Activated CD4-positive, alpha-beta memory T cell treated with anti-CD3 and anti-CD28 coated beads, Interleukin-2, amount 10 ng/mL, durations not matched to agents 7 days and 5 days (primary cell): Measurements from ENCODE around the gene LGALS3BP. TPM values are rescaled to one million over a fixed set of nuclear protein-coding genes. Genes with fewer than 3 reads are reported as not detected.

Source experiments
- CTCF ChIA-PET: fragments of 350-600 bp; sonication (Branson Sonifier 250); formaldehyde crosslinking; loops from one replicate; lab custom pipeline; 2021; ENCODE audit warnings: antibody characterized with exemption, inconsistent platforms; lab: Charles Lee
- POLR2A ChIA-PET: fragments of 350-600 bp; sonication (Branson Sonifier 250); formaldehyde crosslinking; loops from one replicate; lab custom pipeline; 2021; ENCODE audit warnings: antibody characterized with exemption; lab: Charles Lee
- DNase-seq: peaks from one replicate; pipeline ENCODE4 v3.0.0-alpha.2; 2020
- H3K27ac Mint-ChIP-seq: one replicate; pipeline ENCODE4 v1.8.0; 2021; ENCODE audit warnings: mild to moderate bottlenecking, mixed read lengths
- H3K27me3 Mint-ChIP-seq: one replicate; pipeline ENCODE4 v1.8.0; 2021; ENCODE audit warnings: mixed read lengths
- H3K36me3 Mint-ChIP-seq: one replicate; pipeline ENCODE4 v1.8.0; 2021; ENCODE audit warnings: low read depth, mixed read lengths
- H3K4me1 Mint-ChIP-seq: one replicate; pipeline ENCODE4 v1.8.0; 2021; ENCODE audit warnings: mixed read lengths
- H3K4me3 Mint-ChIP-seq: one replicate; pipeline ENCODE4 v1.8.0; 2021; ENCODE audit warnings: mild to moderate bottlenecking, mixed read lengths
- H3K9me3 Mint-ChIP-seq: one replicate; pipeline ENCODE4 v1.8.0; 2021; ENCODE audit warnings: mixed read lengths
- total RNA-seq, 2 experiments: library from RNA; stranded (reverse); gene quantifications; one replicate each; pipeline ENCODE4 v1.2.3, GENCODE V29; 2021

LGALS3BP gene
- total RNA-seq, 2 experiments from 2014 or later = 209 to 219 TPM

GRCh38 chr17:79008666-79009387 lies 29.1 kb upstream of the LGALS3BP start:
- DNase-seq = no peak
- peak overlapping the region; percentile 94 for H3K4me3 Mint-ChIP-seq
- CTCF ChIA-PET = interaction anchor here (0.7 kb wide), 1 partner anchor 13 kb away, joined by 3 read pairs; no protein-coding TSS in a partner anchor
- peaks cover 17% of the 10 kb centered on the region for H3K36me3 Mint-ChIP-seq
- H3K4me1 Mint-ChIP-seq = peaks cover 52% of the 10 kb centered on the region
- peak overlapping the region; percentile 90 for H3K27ac Mint-ChIP-seq
- POLR2A ChIA-PET = no interaction called here
- H3K9me3 Mint-ChIP-seq = no peaks in the 10 kb centered on the region
- H3K27me3 Mint-ChIP-seq = peaks cover 8% of the 10 kb centered on the region

- H3K27me3 Mint-ChIP-seq = peaks cover 1% of the 10 kb centered on the region
- H3K4me3 Mint-ChIP-seq = peak overlapping the region; percentile 94
- no peaks in the 10 kb centered on the region for H3K9me3 Mint-ChIP-seq
- DNase-seq = no peak
- peak overlapping the region; percentile 90 for H3K27ac Mint-ChIP-seq
- peaks cover 20% of the 10 kb centered on the region for H3K36me3 Mint-ChIP-seq
- POLR2A ChIA-PET = interaction anchor here (1.3 kb wide), 1 partner anchor 28 kb away, joined by 3 read pairs; the partner anchor contains the start of gene LGALS3BP
- peaks cover 52% of the 10 kb centered on the region for H3K4me1 Mint-ChIP-seq
- CTCF ChIA-PET = no interaction called here
These were observed 28.0 kb upstream of the LGALS3BP start for GRCh38 chr17:79007504-79008381.

GRCh38 chr17:79006794-79007503 lies 27.2 kb upstream of the LGALS3BP start:
- no peaks in the 10 kb centered on the region for H3K27me3 Mint-ChIP-seq
- H3K4me1 Mint-ChIP-seq = peaks cover 52% of the 10 kb centered on the region
- H3K4me3 Mint-ChIP-seq = peak overlapping the region; percentile 94
- peaks cover 25% of the 10 kb centered on the region for H3K36me3 Mint-ChIP-seq
- CTCF ChIA-PET = no interaction called here
- DNase-seq = no peak
- H3K9me3 Mint-ChIP-seq = no peaks in the 10 kb centered on the region
- POLR2A ChIA-PET = interaction anchor here (1.3 kb wide), 1 partner anchor 27 kb away, joined by 3 read pairs; the partner anchor contains the start of gene LGALS3BP
- H3K27ac Mint-ChIP-seq = peak overlapping the region; percentile 63

- peaks cover 50% of the 10 kb centered on the region for H3K4me1 Mint-ChIP-seq
- no peak for DNase-seq
- H3K27ac Mint-ChIP-seq = peak overlapping the region; percentile 48
- H3K4me3 Mint-ChIP-seq = no peak overlapping the region
- H3K9me3 Mint-ChIP-seq = no peaks in the 10 kb centered on the region
- ChIA-PET CTCF (no interaction called here), POLR2A (no interaction called here)
- H3K27me3 Mint-ChIP-seq = no peaks in the 10 kb centered on the region
- peaks cover 27% of the 10 kb centered on the region for H3K36me3 Mint-ChIP-seq
These were observed 26.3 kb upstream of the LGALS3BP start for GRCh38 chr17:79006046-79006445.

GRCh38 chr17:79005063-79005861 lies 25.5 kb upstream of the LGALS3BP start:
- Mint-ChIP-seq H3K36me3 (peaks cover 30% of the 10 kb centered on the region), H3K9me3 (no peaks in the 10 kb centered on the region), H3K27ac (peak overlapping the region; percentile 48), H3K4me3 (no peak overlapping the region), H3K4me1 (peaks cover 44% of the 10 kb centered on the region), H3K27me3 (no peaks in the 10 kb centered on the region)
- ChIA-PET CTCF (no interaction called here), POLR2A (no interaction called here)
- DNase-seq = peak; percentile 35

- POLR2A ChIA-PET = no interaction called here
- peaks cover 32% of the 10 kb centered on the region for H3K36me3 Mint-ChIP-seq
- H3K27ac Mint-ChIP-seq = no peak overlapping the region
- no peak for DNase-seq
- H3K27me3 Mint-ChIP-seq = no peaks in the 10 kb centered on the region
- no peak overlapping the region for H3K4me3 Mint-ChIP-seq
- no peaks in the 10 kb centered on the region for H3K9me3 Mint-ChIP-seq
- peaks cover 38% of the 10 kb centered on the region for H3K4me1 Mint-ChIP-seq
- CTCF ChIA-PET = interaction anchor here (1.7 kb wide), 1 partner anchor 33 kb away, joined by 5 read pairs; no protein-coding TSS in a partner anchor
These were observed 24.1 kb upstream of the LGALS3BP start for GRCh38 chr17:79003661-79004411.

- no peak for DNase-seq
- H3K4me3 Mint-ChIP-seq = no peak overlapping the region
- H3K27ac Mint-ChIP-seq = no peak overlapping the region
- peaks cover 29% of the 10 kb centered on the region for H3K4me1 Mint-ChIP-seq
- POLR2A ChIA-PET = no interaction called here
- peaks cover 28% of the 10 kb centered on the region for H3K36me3 Mint-ChIP-seq
- H3K27me3 Mint-ChIP-seq = no peaks in the 10 kb centered on the region
- CTCF ChIA-PET = interaction anchor here (1.7 kb wide), 1 partner anchor 32 kb away, joined by 5 read pairs; no protein-coding TSS in a partner anchor
- H3K9me3 Mint-ChIP-seq = no peaks in the 10 kb centered on the region
These were observed 23.3 kb upstream of the LGALS3BP start for GRCh38 chr17:79002796-79003593.

GRCh38 chr17:79002291-79002690 lies 22.6 kb upstream of the LGALS3BP start:
- no peak for DNase-seq
- Mint-ChIP-seq H3K9me3 (no peaks in the 10 kb centered on the region), H3K27ac (no peak overlapping the region), H3K36me3 (peaks cover 30% of the 10 kb centered on the region), H3K4me1 (peaks cover 22% of the 10 kb centered on the region), H3K4me3 (no peak overlapping the region), H3K27me3 (no peaks in the 10 kb centered on the region)
- POLR2A ChIA-PET = no interaction called here
- CTCF ChIA-PET = interaction anchor here (0.8 kb wide), 1 partner anchor 9 kb away, joined by 3 read pairs; no protein-coding TSS in a partner anchor

- POLR2A ChIA-PET = no interaction called here
- Mint-ChIP-seq H3K36me3 (peaks cover 33% of the 10 kb centered on the region), H3K9me3 (no peaks in the 10 kb centered on the region), H3K27ac (no peak overlapping the region), H3K4me1 (peaks cover 14% of the 10 kb centered on the region), H3K27me3 (no peaks in the 10 kb centered on the region), H3K4me3 (no peak overlapping the region)
- DNase-seq = no peak
- CTCF ChIA-PET = interaction anchor here (0.8 kb wide), 1 partner anchor 8 kb away, joined by 3 read pairs; no protein-coding TSS in a partner anchor
These were observed 21.7 kb upstream of the LGALS3BP start for GRCh38 chr17:79001190-79002020.

- ChIA-PET POLR2A (interaction anchor here (1.1 kb wide), 1 partner anchor 9 kb away, joined by 3 read pairs; the partner anchor contains the start of gene CANT1), CTCF (no interaction called here)
- Mint-ChIP-seq H3K4me3 (no peak overlapping the region), H3K36me3 (peaks cover 38% of the 10 kb centered on the region), H3K4me1 (peaks cover 5% of the 10 kb centered on the region), H3K27me3 (no peaks in the 10 kb centered on the region), H3K9me3 (no peaks in the 10 kb centered on the region), H3K27ac (no peak overlapping the region)
- DNase-seq = no peak
These were observed 20.9 kb upstream of the LGALS3BP start for GRCh38 chr17:79000396-79001189.
